ENCODE results near the gene LTBP1. TPM values are rescaled to one million over a fixed set of nuclear protein-coding genes. Genes with fewer than 3 reads are reported as not detected.
A peak's percentile ranks its signal among the peaks of the same experiment; 100 is the strongest.

Gene LTBP1
- total RNA-seq, 1 experiment from 2014 or later, result 162 TPM

GRCh38 chr2:32931519-32931918 lies 15.2 kb upstream of the LTBP1 start:
- DNase-seq (ENCODE audit: low read depth), result no peak

GRCh38 chr2:32931945-32932709 lies 14.6 kb upstream of the LTBP1 start:
- DNase-seq (ENCODE audit: low read depth), result peak; percentile 50

DNA sequence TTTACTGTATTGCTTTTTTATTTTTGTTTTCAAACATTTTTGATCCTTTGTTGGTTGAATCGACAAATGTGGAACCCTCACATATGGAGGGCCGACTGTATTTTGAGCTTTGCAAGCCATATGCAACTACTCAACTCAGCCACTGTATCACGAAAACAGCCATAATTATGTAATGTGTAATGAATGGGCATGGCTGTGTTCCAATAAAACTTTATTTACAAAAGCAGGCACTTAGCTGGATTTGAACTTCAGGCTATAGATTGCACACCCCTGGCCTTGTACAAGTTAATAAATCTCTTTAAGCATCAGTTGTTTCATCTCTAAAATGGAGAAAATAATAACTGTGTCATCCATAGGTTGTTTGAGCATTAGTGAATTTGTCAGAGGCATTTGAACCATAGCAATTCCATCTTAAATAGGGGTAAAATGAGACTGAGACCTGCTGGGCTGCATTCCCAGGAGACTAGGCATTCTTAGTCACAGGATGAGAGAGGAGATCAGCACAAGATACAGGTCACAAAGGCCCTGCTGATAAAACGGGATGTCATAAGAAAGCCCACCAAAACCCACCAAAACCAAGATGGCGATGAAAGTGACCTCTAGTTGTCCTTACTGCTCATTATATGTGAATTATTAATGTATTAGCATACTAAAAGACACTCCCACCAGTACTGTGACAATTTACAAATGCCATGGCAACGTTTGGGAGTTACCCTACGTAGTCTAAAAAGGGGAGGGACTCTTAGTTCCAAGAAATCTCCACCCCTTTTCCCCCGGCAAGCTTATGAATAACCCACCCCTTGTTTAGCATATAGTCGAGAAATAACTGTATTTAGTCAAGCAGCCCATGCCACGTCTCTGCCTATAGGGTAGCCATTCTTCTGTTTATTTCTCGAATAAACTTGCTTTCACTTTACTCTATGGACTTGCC lies 13.7 kb upstream of the LTBP1 start:
- DNase-seq (ENCODE audit: low read depth), result no peak

GRCh38 chr2:32933756-32934095 lies 13.0 kb upstream of the LTBP1 start:
- no peak for DNase-seq (ENCODE audit: low read depth)

GRCh38 chr2:32937602-32938448 lies 8.9 kb upstream of the LTBP1 start:
- DNase-seq (ENCODE audit: low read depth), result peak; percentile 15

DNA sequence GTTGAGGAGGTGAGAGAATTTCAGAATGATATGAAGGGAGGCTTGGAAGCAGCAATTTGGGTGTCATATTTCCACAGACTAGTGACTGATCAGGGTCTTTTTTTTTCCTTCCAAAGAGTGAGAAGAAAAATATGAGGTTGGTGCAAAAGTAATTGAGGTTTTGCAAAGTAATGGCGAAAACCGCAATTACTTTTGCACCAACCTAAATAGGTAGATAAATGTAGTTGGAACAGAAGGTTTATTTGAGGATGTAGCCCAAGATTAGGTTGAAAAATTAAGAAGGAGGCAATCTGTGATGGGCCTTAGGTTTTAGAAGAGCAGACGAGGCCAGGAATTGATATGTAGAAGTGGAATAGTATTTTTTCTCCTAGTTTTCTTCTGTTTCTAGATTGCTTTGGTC lies 7.8 kb upstream of the LTBP1 start:
- DNase-seq (ENCODE audit: low read depth), result no peak

DNA sequence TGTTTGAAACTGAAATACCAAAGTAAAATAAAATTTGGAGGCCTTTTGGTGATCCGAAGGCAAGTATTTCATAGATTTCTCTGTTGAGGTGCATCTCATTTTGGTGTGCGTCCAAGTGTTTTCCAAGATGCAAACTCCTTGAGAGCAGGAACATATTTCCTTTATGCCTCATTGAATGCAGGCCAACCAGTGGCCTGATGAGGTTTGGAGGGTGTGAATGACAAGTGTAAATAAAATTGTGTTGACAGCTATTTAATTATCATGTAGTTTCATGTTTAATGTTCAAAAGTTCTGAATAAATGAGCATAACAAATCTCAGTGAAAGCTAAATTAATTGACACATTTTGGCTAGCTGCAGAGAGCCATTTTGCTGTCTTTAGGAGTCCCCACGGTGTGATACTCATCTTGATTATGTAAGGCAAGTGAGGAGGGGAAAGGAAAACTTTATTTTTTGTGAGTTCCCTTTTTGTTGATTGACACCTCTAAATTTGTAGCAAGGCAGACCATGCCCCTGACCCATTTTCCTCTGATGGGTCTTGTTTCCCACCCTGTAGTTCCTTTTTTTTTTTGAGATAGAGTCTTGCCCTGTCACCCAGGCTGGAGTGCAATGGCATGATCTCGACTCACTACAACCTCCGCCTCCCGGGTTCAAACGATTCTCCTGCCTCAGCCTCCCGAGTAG lies 6.3 kb upstream of the LTBP1 start:
- DNase-seq (ENCODE audit: low read depth), result no peak

DNA sequence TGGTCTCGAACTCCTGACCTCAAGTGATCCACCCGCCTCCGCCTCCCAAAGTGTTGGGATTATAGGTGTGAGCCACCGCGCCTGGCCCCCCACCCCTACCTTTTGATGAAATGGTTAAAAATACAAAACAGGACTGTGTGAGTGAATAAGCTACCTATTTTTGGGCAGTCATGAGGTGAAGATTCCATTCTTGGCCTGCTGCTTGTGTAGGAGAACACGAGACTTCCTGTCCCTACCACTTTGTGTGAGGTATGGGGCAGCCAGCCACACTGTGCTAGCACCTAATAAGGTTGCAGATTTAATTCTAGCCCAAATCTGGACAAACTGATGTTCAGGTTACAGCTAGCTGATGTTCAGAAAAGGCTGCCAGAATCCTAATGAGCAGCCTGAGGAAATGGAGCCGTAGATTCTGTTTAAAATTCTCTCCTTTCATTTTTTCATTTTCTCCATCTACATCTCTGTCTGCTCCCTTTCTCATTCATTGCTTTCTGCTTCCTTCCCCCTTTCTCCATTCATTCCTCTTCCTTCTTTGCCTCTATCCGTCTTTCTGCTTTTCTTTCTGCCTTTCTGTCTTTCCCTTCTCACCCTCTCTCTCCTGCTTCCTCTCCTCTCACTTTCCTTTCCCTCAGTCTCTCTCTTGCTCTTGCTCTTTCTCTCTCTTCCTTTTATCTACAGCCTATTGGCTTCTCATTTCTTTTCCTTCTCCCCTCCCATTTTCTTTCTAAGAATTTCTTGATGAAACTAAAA lies 4.6 kb upstream of the LTBP1 start:
- DNase-seq (ENCODE audit: low read depth), result no peak

- DNase-seq (ENCODE audit: low read depth), result no peak
Measured at GRCh38 chr2:32942793-32943485, 3.8 kb upstream of the LTBP1 start.

DNA sequence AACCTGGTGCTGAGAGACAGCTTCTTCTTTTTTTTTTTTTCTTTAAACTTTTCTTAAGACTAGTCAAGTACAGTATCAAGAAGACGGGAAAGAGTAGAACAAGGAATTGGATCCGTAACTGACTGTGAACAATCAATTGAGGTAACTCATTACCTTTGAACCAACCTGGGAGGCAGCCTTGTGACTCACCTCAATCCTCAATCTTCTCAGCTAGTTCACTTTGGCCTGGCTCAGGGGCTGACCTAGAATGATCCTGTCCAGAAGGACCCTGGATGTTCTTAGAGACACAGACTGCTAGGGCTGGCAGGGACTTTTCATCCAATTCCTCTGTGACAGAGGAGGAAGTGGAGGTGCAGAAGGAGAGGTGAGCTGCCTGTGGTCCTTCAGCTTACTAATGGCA lies 1.5 kb upstream of the LTBP1 start:
- no peak for DNase-seq (ENCODE audit: low read depth)

DNA sequence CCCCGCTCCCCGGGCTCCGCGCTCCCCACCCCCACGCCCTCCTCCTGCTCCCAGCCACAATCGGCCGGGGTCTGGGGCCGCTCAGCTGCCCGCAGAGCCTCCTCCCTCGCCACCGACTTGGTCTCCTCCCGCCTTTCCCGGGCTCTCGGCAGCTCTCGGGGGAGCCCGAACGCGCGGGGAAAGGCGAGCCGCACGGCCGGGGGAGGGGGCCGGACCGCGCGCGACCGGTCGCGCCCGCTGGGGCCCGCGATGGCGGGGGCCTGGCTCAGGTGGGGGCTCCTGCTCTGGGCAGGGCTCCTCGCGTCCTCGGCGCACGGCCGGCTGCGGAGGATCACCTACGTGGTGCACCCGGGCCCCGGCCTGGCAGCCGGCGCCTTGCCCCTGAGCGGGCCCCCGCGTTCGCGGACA lies 327 bp downstream of the LTBP1 start:
- no peak for DNase-seq (ENCODE audit: low read depth)

- peak; percentile 63 for DNase-seq (ENCODE audit: low read depth)
Measured at GRCh38 chr2:32947484-32948143, 861 bp downstream of the LTBP1 start.

GRCh38 chr2:32948266-32948665 lies 1.5 kb downstream of the LTBP1 start:
- no peak for DNase-seq (ENCODE audit: low read depth)

GRCh38 chr2:32949260-32949659 lies 2.5 kb downstream of the LTBP1 start:
- DNase-seq (ENCODE audit: low read depth), result no peak

DNA sequence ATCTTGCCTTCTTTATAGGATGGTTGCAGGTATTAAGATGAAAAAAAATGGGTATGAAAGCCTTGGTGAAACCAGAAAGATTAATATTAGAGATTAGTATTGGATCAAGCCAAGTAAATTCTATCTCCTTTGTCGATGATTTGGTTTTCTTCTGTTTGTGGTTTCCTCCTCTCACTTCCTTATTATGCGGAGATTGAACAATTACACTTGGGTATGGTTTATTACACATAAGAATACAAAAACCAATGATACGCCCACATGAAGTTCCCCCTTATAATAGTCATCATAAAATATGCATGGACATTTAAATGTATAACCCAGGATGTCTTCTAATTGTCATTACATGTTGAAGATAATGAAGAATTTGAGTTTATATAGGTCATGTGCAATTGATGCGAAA lies 4.9 kb downstream of the LTBP1 start:
- no peak for DNase-seq (ENCODE audit: low read depth)

DNA sequence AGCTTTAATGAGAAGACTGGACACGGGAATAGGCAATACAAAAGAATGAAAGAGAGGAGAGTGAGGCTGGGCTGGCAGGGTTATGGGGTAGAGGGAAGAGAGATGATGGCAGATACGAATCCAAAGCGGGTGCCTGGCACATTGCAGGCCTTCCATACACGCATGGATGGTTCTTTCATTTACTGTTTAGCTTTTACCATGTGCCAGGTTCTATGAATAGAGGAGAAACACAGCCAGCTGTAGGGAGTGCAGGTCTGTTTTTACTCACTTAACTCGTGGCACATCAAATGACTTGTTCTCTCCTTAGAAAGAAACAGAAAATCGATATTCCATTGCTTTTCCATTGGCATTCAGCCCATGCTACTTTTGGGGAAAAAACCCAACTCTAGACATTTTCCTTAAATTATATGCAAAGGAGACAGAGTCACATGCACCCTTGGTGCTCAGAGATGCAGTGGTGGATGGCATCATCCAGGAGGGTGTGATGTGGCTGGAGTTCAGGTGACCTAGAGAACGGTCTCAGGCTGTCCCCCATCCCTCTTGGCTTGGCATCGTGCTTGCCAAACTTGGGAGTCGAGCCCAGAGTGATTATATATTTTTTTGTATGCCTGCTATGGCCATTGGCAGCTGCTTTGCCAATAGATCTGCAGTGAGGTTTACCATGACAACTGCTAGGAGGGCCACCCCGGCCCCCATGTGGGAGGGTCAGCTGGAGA lies 6.2 kb downstream of the LTBP1 start:
- DNase-seq (ENCODE audit: low read depth), result no peak

GRCh38 chr2:32954206-32954605 lies 7.5 kb downstream of the LTBP1 start:
- DNase-seq (ENCODE audit: low read depth), result no peak

DNA sequence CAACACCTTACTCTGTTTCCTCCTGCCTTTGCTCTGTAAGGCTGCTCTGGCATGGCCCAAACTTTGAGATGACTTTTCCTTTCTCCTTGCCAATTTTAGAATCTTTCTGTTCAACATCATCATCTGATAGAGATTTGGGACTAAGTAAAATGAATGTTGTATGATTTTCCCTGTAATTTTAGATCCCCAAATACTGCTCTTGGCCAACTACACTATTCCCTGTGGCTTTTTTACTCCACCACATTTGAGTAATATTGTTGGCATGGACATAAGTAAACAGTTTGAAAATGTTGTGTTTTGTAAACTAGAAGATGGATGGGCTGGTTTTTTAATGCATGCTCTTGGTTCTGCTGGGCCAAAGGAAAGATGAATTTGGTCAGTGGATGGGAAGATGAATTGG lies 12.1 kb downstream of the LTBP1 start:
- DNase-seq (ENCODE audit: low read depth), result no peak

DNA sequence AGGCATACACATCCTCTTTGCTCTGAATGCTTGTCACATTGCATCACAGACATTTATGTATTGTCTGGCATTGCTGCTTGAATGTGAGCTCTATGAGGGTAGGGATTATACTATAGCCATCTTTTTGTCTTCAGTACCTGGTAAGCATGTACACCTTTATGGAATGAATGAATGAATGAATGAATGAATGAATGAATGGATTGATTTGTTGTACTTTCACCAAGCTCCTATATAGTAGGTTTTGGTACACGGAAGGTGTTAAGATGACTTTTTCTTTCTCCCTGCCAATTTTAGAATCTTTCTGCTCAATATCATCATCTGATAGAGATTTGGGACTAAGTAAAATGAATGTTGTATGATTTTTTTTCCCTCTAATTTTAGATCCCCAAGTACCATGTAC lies 13.5 kb downstream of the LTBP1 start:
- DNase-seq (ENCODE audit: low read depth), result no peak
